Lower leg skin (tissue), 3 donors: ENCODE results near the gene KRT16.

Experiments
- CTCF ChIP-seq, 3 donors: fragments of 450-650 bp; IDR thresholded peaks; one replicate each; pipeline ENCODE4 v1.5.1; 2016; ENCODE audit warnings: antibody characterized with exemption in 3 of 3, mild to moderate bottlenecking in 3 of 3, moderate library complexity in 2 of 3
- POLR2A ChIP-seq, 2 donors: fragments of 450-650 bp; IDR thresholded peaks; one replicate each; pipeline ENCODE4 v1.6.1; 2016 to 2017; ENCODE audit warnings: antibody characterized with exemption in 2 of 2, mild to moderate bottlenecking in 1 of 2, moderate library complexity in 1 of 2

- TF ChIP-seq POLR2A (IDR thresholded peaks at IDR 0.05) (no peak), CTCF (IDR thresholded peaks at IDR 0.05) (no peak)
Observed at GRCh38 chr17:41654678-41655607, 42.4 kb upstream of the KRT16 start.
